ENCODE data around the gene MRE11.

Gene MRE11

GRCh38 chr11:94493281-94494125 lies at the start of gene MRE11, which contains the start of gene ANKRD49:
MRE11 (minus strand) TSS chr11:94493844; CDS start chr11:94492801, 1,043 bp downstream.
ANKRD49 (plus strand) TSS chr11:94493984; CDS start chr11:94496694, 2,710 bp downstream.
- peak; percentile 95 for DNase-seq (ENCODE audit: low read depth)

DNA sequence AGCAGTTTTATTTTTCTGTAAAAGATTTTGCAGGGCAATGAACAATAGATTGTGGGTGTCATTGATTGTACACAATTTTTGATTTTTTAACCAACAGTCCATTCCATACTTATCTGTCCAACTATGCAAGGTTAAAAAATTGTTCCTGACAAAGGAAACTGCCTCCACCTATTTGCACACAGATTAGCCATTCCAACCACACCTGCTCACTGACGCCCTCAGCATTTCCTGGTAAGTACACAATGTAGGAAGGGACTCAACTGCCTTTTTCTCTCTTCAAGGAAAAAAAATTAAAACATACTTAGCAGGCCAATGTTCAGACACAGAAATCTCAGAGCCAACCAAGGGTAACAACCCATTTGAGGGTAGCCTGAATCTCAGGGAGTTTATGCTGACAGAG lies 45.8 kb upstream of the MRE11 start:
- no peak for DNase-seq (ENCODE audit: low read depth)

- DNase-seq (ENCODE audit: low read depth): no peak
Observed at GRCh38 chr11:94537031-94537600, 43.5 kb upstream of the MRE11 start.

DNA sequence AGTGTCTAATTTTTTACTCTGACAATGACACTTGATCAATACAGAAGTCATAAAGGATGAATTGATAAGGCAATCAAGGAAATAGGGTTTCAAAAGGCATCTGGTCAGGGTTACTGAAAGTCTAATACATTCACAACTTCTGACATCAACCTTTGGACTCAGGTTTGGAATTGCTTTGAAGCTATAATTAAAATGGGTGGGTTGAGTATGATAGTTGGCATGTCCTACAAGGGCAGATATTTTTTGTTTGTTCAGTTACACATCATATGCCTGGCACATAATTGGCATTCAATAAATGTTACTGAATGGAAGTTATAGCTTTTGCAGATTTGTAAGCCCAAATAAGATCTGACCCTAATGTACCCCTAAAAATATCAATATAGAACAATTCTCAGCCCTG lies 42.7 kb upstream of the MRE11 start:
- no peak for DNase-seq (ENCODE audit: low read depth)

DNA sequence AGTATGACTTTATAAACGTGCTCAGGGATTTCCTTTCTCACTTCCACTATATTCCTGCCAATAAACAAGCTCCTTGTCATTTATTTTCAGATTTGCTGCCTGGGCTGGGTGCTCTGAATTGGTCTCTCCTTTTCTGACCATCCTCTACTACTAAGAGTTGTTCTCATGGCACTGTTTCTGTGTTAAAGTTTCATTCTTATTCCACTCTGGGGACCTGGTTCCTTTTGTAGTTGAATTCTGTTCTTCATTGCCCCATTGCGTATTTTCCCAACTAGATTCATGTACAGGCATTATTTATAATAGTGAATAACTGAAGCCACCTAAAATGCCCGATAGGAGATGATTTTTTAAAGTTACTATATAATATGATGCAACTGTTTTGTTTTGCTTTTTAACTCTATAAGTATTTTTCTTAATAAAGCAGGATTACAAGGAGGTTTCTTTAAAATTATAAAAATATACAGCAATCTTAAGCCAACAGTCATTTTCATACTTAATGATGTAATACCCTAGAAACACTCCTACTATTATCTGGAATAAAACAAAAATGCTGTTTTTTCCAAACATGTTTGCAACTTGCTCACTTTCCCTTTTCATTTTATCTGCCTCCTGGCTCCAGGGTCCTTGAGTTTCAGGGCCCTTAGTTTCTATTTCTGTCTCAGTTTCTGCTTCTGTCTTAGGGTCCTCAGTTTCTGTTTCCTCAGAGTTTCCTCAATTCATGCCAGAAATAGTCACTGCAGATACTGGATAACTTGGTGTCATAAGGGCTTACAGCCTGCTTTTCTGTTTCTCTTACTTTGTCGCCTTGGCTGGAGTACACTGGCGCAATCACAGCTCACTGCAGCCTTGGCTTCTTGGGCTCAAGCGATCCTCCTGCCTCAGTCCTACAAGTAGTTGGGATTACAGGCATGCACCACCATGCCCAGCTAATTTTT lies 40.3 kb upstream of the MRE11 start:
- DNase-seq (ENCODE audit: low read depth): no peak

DNA sequence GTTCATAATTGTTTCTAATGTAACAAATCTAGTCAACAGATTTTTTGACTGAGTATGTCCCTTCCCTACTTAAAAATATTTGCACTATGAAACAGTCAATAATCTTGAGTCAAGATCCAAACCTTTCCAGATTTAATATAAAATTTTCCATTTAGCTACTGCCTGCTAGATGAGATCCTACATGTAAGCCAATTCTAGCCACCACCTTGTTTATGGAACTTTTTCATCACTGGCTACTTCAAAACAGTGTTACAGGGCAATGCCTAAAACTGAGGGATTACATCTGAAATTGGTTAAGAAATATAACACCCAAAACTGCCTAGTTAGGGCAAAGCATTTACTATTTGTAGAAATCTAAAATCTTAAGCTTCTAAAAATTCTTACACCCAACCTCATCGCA lies 39.6 kb upstream of the MRE11 start:
- DNase-seq (ENCODE audit: low read depth): no peak

GRCh38 chr11:94532211-94532610 lies 38.6 kb upstream of the MRE11 start:
- DNase-seq (ENCODE audit: low read depth): no peak

GRCh38 chr11:94528551-94528950 lies 34.9 kb upstream of the MRE11 start:
- DNase-seq (ENCODE audit: low read depth): no peak

GRCh38 chr11:94526645-94527438 lies 33.2 kb upstream of the MRE11 start:
- no peak for DNase-seq (ENCODE audit: low read depth)

GRCh38 chr11:94525546-94526324 lies 32.1 kb upstream of the MRE11 start:
- DNase-seq (ENCODE audit: low read depth): no peak

GRCh38 chr11:94524341-94524740 lies 30.7 kb upstream of the MRE11 start:
- DNase-seq (ENCODE audit: low read depth): no peak

DNA sequence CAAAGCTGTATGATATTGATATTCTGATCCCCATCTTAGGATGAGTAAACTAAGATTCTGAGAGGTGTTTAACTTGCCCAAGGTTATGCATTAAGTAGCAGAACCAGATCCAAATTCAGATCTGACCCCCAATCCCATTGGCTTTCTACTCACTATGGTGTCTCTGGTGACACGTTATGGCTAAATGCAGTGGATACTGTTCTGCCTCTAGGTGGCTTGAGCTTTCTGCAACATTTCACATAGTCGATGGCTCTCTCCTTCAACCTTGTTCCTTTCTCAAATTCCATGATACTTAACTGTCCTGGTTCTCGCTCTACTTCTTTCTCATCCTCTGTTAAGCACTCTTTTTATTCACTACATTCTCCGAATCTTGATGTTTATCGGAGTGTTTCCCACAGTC lies 28.0 kb upstream of the MRE11 start:
- DNase-seq (ENCODE audit: low read depth): no peak

DNA sequence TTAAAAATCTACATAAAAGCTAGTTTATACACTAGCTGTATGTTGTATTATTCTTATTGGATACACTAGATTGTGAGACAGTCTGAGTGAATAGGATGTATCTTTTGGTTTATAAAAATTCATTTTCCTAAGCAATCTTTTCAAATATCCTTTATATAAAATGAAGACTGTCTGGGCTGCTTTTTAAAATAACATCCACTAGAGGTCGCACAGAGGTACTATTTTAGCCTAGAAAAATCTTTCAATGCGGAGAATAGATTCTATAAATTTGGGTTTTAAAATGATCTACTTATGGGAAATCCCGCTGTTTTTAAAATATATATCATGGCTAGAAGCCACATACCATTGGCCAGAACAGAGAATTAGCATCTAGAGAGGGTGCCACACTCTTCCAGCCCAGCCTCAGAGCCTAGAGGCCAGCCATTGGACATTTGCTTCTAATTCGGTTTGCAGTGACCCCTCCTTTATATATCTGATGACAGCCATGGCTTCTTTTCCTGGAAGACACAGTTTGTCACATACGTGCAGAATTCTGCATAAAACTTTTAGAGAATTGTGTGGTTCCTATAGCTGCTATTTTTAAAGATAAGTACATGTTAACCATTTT lies 25.9 kb upstream of the MRE11 start:
- no peak for DNase-seq (ENCODE audit: low read depth)

GRCh38 chr11:94518300-94518699 lies 24.7 kb upstream of the MRE11 start:
- no peak for DNase-seq (ENCODE audit: low read depth)

GRCh38 chr11:94516725-94517124 lies 23.1 kb upstream of the MRE11 start:
- no peak for DNase-seq (ENCODE audit: low read depth)

DNA sequence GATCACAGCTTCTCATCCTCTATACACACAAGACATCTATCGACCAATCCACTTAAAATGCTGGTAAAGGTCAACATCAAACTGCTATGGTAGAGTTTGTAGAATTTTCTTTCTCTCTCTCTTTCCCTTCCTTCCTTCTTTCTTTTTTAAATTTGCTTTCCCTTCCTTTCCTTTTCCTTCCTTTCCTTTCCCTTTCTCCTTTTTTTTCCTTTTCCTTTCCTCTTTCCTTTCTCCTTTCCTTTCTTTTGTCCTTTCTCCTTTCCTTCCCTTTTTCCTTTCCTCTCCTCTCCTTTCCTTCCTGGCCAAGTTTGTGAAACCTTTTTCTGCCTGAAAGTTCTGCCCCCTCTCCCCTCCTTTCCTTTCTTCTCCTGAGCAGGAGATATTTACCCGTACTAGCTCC lies 21.8 kb upstream of the MRE11 start:
- no peak for DNase-seq (ENCODE audit: low read depth)

GRCh38 chr11:94513091-94513490 lies 19.4 kb upstream of the MRE11 start:
- no peak for DNase-seq (ENCODE audit: low read depth)

GRCh38 chr11:94511932-94512781 lies 18.5 kb upstream of the MRE11 start, which contains the start of gene C11orf97:
C11orf97 (plus strand) TSS chr11:94512461; CDS start chr11:94512529, 68 bp downstream.
- DNase-seq (ENCODE audit: low read depth): peak; percentile 44

DNA sequence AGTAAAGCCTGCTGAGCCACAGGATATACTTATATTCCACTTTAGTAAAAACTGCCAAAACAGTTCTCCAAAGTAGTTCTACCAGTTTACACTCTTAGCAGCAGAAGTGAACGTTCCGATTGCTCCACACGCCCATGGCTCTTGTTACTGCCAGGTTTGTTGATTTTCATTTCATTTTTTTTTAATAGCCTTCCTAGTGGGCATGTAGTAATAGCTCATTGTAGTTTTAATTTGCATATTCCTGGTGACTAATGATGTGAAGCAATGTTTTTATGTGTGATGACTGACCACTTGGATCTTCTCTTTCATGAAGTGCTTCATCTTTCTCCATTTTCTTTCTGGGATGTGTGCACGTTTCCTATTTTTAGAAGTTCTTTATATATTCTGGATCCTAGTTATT lies 13.8 kb upstream of the MRE11 start:
- DNase-seq (ENCODE audit: low read depth): no peak

Data from stimulated activated CD4-positive, alpha-beta T cell treated with anti-CD3 and anti-CD28 coated beads, Interleukin-2, amount 100 ng/mL, for 4 hours (primary cell).